Natural killer cell (primary cell): ENCODE measurements around the gene DNM1. TPM values are rescaled to one million over a fixed set of nuclear protein-coding genes. Genes with fewer than 3 reads are reported as not detected.

ENCODE experiments used
- ATAC-seq, 3 donors: fragments of 150-1000 bp in 2 of 3; fragments of 200-7000 bp in 1 of 3; cut with Tn5 transposase; 1 replicate in 1 of 3; 2 replicates in 2 of 3; pipeline ENCODE4 v1.10.0; 2021; ENCODE audit warnings: mild to moderate bottlenecking in 2 of 3, moderate library complexity in 2 of 3
- DNase-seq, 2 donors: peaks; one replicate each; pipeline versions ENCODE4 v3.0.0 to v3.0.0-alpha.2; 2013 to 2021; ENCODE audit warnings: mixed read lengths in 1 of 2
- H3K27ac ChIP-seq: one replicate; pipeline ENCODE4 v1.5.1; 2013; ENCODE audit warnings: mild to moderate bottlenecking, low read length
- H3K27me3 ChIP-seq: one replicate; pipeline ENCODE4 v1.6.1; 2013; ENCODE audit warnings: low read length; ENCODE audit not compliant: control insufficient read depth, insufficient read depth
- H3K36me3 ChIP-seq: one replicate; pipeline ENCODE4 v1.6.1; 2013; ENCODE audit warnings: low read length; ENCODE audit not compliant: control insufficient read depth, insufficient read depth
- H3K4me1 ChIP-seq: one replicate; pipeline ENCODE4 v1.6.1; 2013; ENCODE audit warnings: low read length; ENCODE audit not compliant: control insufficient read depth, insufficient read depth
- H3K4me3 ChIP-seq: one replicate; pipeline ENCODE4 v1.5.1; 2013; ENCODE audit warnings: low read length
- H3K9me3 ChIP-seq: one replicate; pipeline ENCODE4 v1.6.1; 2013; ENCODE audit warnings: low read length; ENCODE audit not compliant: control insufficient read depth, insufficient read depth
- H3K27ac Mint-ChIP-seq, 2 donors: one replicate each; pipeline ENCODE4 v1.8.0; 2022; ENCODE audit warnings: mild to moderate bottlenecking in 2 of 2, mixed read lengths in 2 of 2, moderate library complexity in 1 of 2
- H3K27me3 Mint-ChIP-seq, 2 donors: one replicate each; pipeline ENCODE4 v1.8.0; 2022; ENCODE audit warnings: low read depth in 2 of 2, mixed read lengths in 2 of 2
- H3K36me3 Mint-ChIP-seq: one replicate; pipeline ENCODE4 v1.8.0; 2022; ENCODE audit warnings: mixed read lengths
- H3K4me1 Mint-ChIP-seq, 2 donors: one replicate each; pipeline ENCODE4 v1.8.0; 2022; ENCODE audit warnings: mixed read lengths in 2 of 2
- H3K4me3 Mint-ChIP-seq: one replicate; pipeline ENCODE4 v1.8.0; 2022; ENCODE audit warnings: mild to moderate bottlenecking, moderate library complexity, mixed read lengths
- H3K9me3 Mint-ChIP-seq, 2 donors: one replicate each; pipeline ENCODE4 v1.8.0; 2022; ENCODE audit warnings: mixed read lengths in 2 of 2
- WGBS: methylation state at CpG from one replicate; pipeline ENCODE4 v1.1.7; 2013; ENCODE audit warnings: missing lambda C conversion rate; ENCODE audit not compliant: insufficient coverage; 5-methylcytosine and 5-hydroxymethylcytosine counted together
- intact Hi-C: fragments of 100-400 bp; cut with micrococcal nuclease; formaldehyde crosslinking; loops from one replicate; pipeline ENCODE4 v1.14.2; 2022
- total RNA-seq, 4 donors: library from RNA; stranded (reverse); fragments of 120-200 nt in 1 of 4; gene quantifications; one replicate each; pipeline versions ENCODE4 v1.2.3 to v1.2.4, GENCODE V29; 2013 to 2022
- TF ChIP-seq, protein P1 (sequence below): fragments of 200-600 bp; IDR thresholded peaks from one replicate; pipeline ENCODE4 v1.8.0; 2022; ENCODE audit warnings: antibody characterized with exemption

Gene DNM1
- total RNA-seq, 3 donors from 2014 or later (not counting 1 experiment from before 2014, with no cell fraction given): 1.4 to 8.1 (median 2.6) TPM

DNA sequence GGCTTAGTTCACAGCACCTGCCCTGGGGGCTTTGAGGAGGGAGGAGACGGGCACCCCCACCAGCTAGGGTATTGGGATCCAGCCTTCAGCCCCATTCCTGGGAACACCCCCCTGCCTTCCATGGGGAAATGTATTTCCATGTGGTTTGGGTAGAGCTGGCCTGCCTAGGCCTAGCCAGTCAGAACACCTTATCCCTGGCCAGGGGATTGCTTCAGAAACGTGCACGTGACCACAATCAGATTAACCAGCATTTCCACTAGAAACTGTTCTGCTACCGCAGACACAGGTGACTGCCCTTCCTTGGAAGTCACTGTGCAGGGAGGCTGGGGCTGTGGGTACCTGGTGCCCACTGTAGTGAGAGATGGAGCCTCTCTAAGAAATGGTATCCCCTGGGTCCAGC, 29.1 kb upstream of the DNM1 start:
- Mint-ChIP-seq H3K36me3 (no peaks in the 10 kb centered on the region), H3K4me1 (no peaks in the 10 kb centered on the region), H3K27ac (no peak overlapping the region), H3K27me3 (no peaks in the 10 kb centered on the region), H3K4me3 (no peak overlapping the region), H3K9me3 (no peaks in the 10 kb centered on the region)
- Histone ChIP-seq H3K9me3 (peaks cover 2% of the 10 kb centered on the region), H3K27ac (no peak overlapping the region), H3K4me1 (no peaks in the 10 kb centered on the region), H3K27me3 (no peaks in the 10 kb centered on the region), H3K4me3 (no peak overlapping the region), H3K36me3 (peaks cover 54% of the 10 kb centered on the region)
- WGBS: 92% methylated on average over 4 of the region's 4 CpGs
- DNase-seq (no peak), ATAC-seq (no peak)
- TF ChIP-seq, protein P1, sequence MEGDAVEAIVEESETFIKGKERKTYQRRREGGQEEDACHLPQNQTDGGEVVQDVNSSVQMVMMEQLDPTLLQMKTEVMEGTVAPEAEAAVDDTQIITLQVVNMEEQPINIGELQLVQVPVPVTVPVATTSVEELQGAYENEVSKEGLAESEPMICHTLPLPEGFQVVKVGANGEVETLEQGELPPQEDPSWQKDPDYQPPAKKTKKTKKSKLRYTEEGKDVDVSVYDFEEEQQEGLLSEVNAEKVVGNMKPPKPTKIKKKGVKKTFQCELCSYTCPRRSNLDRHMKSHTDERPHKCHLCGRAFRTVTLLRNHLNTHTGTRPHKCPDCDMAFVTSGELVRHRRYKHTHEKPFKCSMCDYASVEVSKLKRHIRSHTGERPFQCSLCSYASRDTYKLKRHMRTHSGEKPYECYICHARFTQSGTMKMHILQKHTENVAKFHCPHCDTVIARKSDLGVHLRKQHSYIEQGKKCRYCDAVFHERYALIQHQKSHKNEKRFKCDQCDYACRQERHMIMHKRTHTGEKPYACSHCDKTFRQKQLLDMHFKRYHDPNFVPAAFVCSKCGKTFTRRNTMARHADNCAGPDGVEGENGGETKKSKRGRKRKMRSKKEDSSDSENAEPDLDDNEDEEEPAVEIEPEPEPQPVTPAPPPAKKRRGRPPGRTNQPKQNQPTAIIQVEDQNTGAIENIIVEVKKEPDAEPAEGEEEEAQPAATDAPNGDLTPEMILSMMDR: no peak
- intact Hi-C loops: no loop called here

DNA sequence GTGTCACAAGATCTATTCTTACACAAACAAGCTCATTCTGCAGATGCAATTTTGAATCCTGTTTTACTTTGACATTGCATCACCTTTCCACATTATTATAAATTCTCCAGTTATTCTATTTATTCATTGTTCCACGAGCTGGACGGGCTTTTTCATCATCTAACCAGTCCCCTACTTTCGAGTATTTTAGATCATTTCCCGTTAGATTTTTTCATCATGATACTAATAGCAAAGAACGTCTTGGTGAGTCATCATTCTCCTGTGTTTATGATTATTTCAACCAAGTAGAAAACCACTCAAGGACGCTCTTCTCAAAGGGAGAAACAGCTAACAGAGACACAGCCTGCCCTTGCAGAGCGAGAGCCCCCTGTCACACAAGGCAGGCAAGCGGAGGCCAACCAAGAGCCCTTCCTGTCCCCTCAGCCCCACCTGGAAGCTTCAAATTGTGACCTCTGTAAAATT, 28.0 kb upstream of the DNM1 start:
- DNase-seq: no peak
- H3K27me3 Mint-ChIP-seq: no peaks in the 10 kb centered on the region
- no peak for ATAC-seq
- no peaks in the 10 kb centered on the region for H3K4me1 Mint-ChIP-seq
- Histone ChIP-seq H3K4me3 (no peak overlapping the region), H3K27ac (no peak overlapping the region), H3K9me3 (peaks cover 5% of the 10 kb centered on the region), H3K27me3 (no peaks in the 10 kb centered on the region), H3K4me1 (no peaks in the 10 kb centered on the region), H3K36me3 (peaks cover 52% of the 10 kb centered on the region)
- intact Hi-C loops: no loop called here
- H3K36me3 Mint-ChIP-seq: no peaks in the 10 kb centered on the region
- no peak overlapping the region for H3K4me3 Mint-ChIP-seq
- TF ChIP-seq, protein P1: no peak
- H3K9me3 Mint-ChIP-seq: no peaks in the 10 kb centered on the region
- no peak overlapping the region for H3K27ac Mint-ChIP-seq
- WGBS: 70% methylated on average over 8 of the region's 8 CpGs

DNA sequence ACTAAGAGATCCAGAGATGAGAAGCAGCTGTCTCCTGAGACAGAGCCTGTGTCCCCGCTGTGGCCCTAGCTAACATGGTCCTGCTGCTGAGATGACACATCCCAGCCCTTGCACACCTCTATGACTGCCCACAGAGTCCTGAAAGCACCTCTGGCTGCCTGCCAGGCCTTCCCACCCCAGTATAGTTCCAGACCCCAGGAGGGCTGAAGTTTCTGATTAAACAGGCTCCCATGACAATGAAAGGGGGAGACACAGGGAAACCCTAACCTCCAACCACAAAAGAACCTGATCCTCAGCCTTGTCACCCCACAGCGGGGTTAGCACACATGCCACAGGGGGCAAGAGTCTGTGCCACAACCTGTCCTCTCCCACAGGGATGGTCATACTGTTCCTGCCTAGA, 27.5 kb upstream of the DNM1 start:
- Histone ChIP-seq H3K4me3 (no peak overlapping the region), H3K36me3 (peaks cover 55% of the 10 kb centered on the region), H3K9me3 (peaks cover 5% of the 10 kb centered on the region), H3K4me1 (no peaks in the 10 kb centered on the region), H3K27ac (no peak overlapping the region), H3K27me3 (no peaks in the 10 kb centered on the region)
- WGBS: 98% methylated on average over 2 of the region's 2 CpGs
- ATAC-seq (no peak), DNase-seq (no peak)
- Mint-ChIP-seq H3K27me3 (no peaks in the 10 kb centered on the region), H3K9me3 (no peaks in the 10 kb centered on the region), H3K27ac (no peak overlapping the region), H3K4me1 (no peaks in the 10 kb centered on the region), H3K36me3 (no peaks in the 10 kb centered on the region), H3K4me3 (no peak overlapping the region)
- TF ChIP-seq, protein P1: no peak
- intact Hi-C loops: no loop called here

DNA sequence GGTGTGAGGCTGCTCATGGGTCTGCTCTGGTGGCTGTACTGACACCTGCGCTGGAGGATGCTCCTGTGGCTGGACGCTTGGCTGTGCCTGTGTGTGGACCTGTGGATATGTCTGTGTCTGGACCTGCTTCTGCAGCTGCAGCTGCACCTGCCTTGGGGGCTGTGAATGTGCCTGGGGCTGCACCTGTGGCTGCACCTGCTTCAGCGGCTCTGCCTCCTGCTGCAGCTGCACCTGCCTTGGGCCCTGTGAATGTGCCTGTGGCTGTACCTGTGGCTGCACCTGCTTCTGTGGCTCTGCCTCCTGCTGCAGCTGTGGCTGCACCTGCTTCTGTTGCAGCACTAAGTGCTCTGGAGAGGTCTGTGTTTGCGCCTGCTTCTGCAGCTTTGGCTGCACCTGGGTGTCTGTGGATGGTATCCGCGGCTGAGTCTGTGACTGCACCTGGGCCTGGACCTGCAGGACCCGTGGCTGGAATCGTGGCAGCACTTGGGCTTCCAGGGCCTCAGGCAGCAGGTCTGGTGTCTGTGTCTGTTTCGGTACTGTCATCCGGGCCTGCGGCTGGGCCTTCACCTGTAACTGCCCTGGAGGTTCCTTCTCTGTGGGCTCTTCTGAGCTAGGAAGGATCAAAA, 24.3 kb upstream of the DNM1 start:
- no peak overlapping the region for H3K4me3 ChIP-seq
- no peak overlapping the region for H3K4me3 Mint-ChIP-seq
- DNase-seq: no peak
- no peaks in the 10 kb centered on the region for H3K36me3 Mint-ChIP-seq
- no peak for ATAC-seq
- TF ChIP-seq, protein P1: no peak
- no peaks in the 10 kb centered on the region for H3K27me3 Mint-ChIP-seq
- H3K36me3 ChIP-seq: peaks cover 71% of the 10 kb centered on the region
- H3K27ac Mint-ChIP-seq: no peak overlapping the region
- no peaks in the 10 kb centered on the region for H3K9me3 Mint-ChIP-seq
- no peak overlapping the region for H3K27ac ChIP-seq
- H3K4me1 ChIP-seq: no peaks in the 10 kb centered on the region
- H3K27me3 ChIP-seq: no peaks in the 10 kb centered on the region
- intact Hi-C loops: no loop called here
- H3K9me3 ChIP-seq: peaks cover 5% of the 10 kb centered on the region
- 99% methylated on average over 11 of the region's 11 CpGs for whole genome bisulfite sequencing
- peaks cover 0 to 4% of the 10 kb centered on the region in 2 donors for H3K4me1 Mint-ChIP-seq
